Spleen (tissue), 11 donors: ENCODE measurements around the gene VPS50. TPM values are rescaled to one million over a fixed set of nuclear protein-coding genes. Genes with fewer than 3 reads are reported as not detected.

Experiments used
- DNase-seq: peaks from one replicate; pipeline ENCODE4 v3.0.0-alpha.2; 2020
- H3K27ac ChIP-seq, 8 donors: fragments of 200-600 bp; sonication (generic) in 7 of 8; 1 replicate in 4 of 8; 2 replicates in 4 of 8; pipeline versions ENCODE4 v1.5.0 to v1.8.0; 2016 to 2021; ENCODE audit warnings: inconsistent platforms in 4 of 8, mild to moderate bottlenecking in 4 of 8, moderate library complexity in 1 of 8
- H3K27me3 ChIP-seq, 7 donors: fragments of 200-600 bp; sonication (generic) in 6 of 7; replicated peaks in 1 of 7; 1 replicate in 4 of 7; 2 replicates in 3 of 7; pipeline versions ENCODE4 v1.5.0 to v1.8.0; 2016 to 2021; ENCODE audit warnings: inconsistent platforms in 3 of 7, mild to moderate bottlenecking in 1 of 7
- H3K36me3 ChIP-seq, 6 donors: fragments of 200-600 bp; sonication (generic) in 5 of 6; 1 replicate in 4 of 6; 2 replicates in 2 of 6; pipeline versions ENCODE4 v1.5.0 to v1.8.0; 2016 to 2021; ENCODE audit warnings: inconsistent platforms in 2 of 6
- H3K4me1 ChIP-seq, 6 donors: fragments of 200-600 bp; sonication (generic) in 5 of 6; 1 replicate in 3 of 6; 2 replicates in 3 of 6; pipeline versions ENCODE4 v1.5.0 to v1.8.0; 2016 to 2021; ENCODE audit warnings: inconsistent platforms in 3 of 6
- H3K4me3 ChIP-seq, 8 donors: fragments of 200-600 bp; sonication (generic) in 7 of 8; 1 replicate in 4 of 8; 2 replicates in 4 of 8; pipeline versions ENCODE4 v1.5.0 to v1.8.0; 2016 to 2021; ENCODE audit warnings: inconsistent platforms in 4 of 8, mild to moderate bottlenecking in 4 of 8, moderate library complexity in 2 of 8
- H3K9me3 ChIP-seq, 8 donors: fragments of 200-600 bp; sonication (generic) in 7 of 8; 1 replicate in 4 of 8; 2 replicates in 4 of 8; pipeline versions ENCODE4 v1.5.0 to v1.8.0; 2016 to 2021; ENCODE audit warnings: inconsistent platforms in 4 of 8
- POLR2A ChIP-seq, 3 donors: fragments of 450-650 bp; IDR thresholded peaks; one replicate each; pipeline ENCODE4 v1.5.1; 2017; ENCODE audit warnings: antibody characterized with exemption in 3 of 3, mild to moderate bottlenecking in 1 of 3
- POLR2AphosphoS5 ChIP-seq, 3 donors: sonication (generic); formaldehyde crosslinking; IDR thresholded peaks; one replicate each; pipeline ENCODE4 v1.5.1; 2017; ENCODE audit warnings: antibody characterized with exemption in 3 of 3
- WGBS, 5 donors: extraction: QIAGEN DNeasy Blood & Tissue Kit in 3 of 5; methylation state at CpG; one replicate each; pipeline versions ENCODE4 v1.1.5 to v1.1.7; 2013 to 2018; 5-methylcytosine and 5-hydroxymethylcytosine counted together
- intact Hi-C: fragments of 100-400 bp; cut with DNase I; formaldehyde crosslinking; loops from one replicate; pipeline ENCODE4 v1.15.0; 2023; ENCODE audit warnings: low total_unique reads
- polyA plus RNA-seq, 3 donors: library from polyadenylated mRNA; stranded (reverse); fragments of 200-250 nt; gene quantifications; one replicate each; pipeline ENCODE4 v1.2.1, GENCODE V29; 2013
- total RNA-seq, 7 donors: library from RNA; depleted of rRNA in 3 of 7; stranded (reverse); fragments of >200 nt in 3 of 7; fragmentation: NEBNext Ultra II Directional in 4 of 7; extraction: Animal tissue kit (Norgen Biotek cat#: 25700) in 4 of 7; gene quantifications; one replicate each; pipeline versions ENCODE4 v1.1.0 to v1.2.1, GENCODE V29; 2016 to 2021
- TF ChIP-seq, protein P1 (sequence below), 11 experiments: fragments of 200-600 bp in 7 of 11; fragments of 450-650 bp in 4 of 11; sonication (generic) in 4 of 11; IDR thresholded peaks in 8 of 11; conservative IDR thresholded peaks in 3 of 11; 1 replicate in 7 of 11; 2 replicates in 4 of 11; pipeline versions ENCODE4 v1.4.0 to v1.8.0; 2016 to 2021; ENCODE audit warnings: antibody characterized with exemption in 11 of 11, inconsistent platforms in 4 of 11, mild to moderate bottlenecking in 1 of 11
- donor health status: healthy with polysubstance abuse.
- donor health status: DM: no; HTN: no; CAD: no; lungs with moderate emphysema.
- donor health status: DM: no; HTN: no; CAD: no.
- donor health status: Bipolar disorder and iron deficiency.
- donor health status: healthy.
- donor health status: DM: no; HTN: no; CAD: no.
- donor health status: DM: yes; HTN: yes; CAD: no.

Gene VPS50
- total and polyA plus RNA-seq, 10 donors = 8.1 to 62.6 (median 34.2) TPM

GRCh38 chr7:93249491-93250148 lies 17.5 kb downstream of the VPS50 start:
- WGBS, 5 donors = 85 to 93% (median 91%) methylated on average over 5 of the region's 5 CpGs
- H3K4me3 ChIP-seq = no peak overlapping the region
- H3K36me3 ChIP-seq = peaks cover 0 to 18% (median 5%) of the 10 kb centered on the region in 6 donors
- intact Hi-C loops = loop anchor here (10.0 kb wide), 1 partner anchor 305 kb away; no protein-coding TSS in a partner anchor
- H3K4me1 ChIP-seq = peaks cover 0 to 13% (median 0%) of the 10 kb centered on the region in 6 donors
- H3K9me3 ChIP-seq = no peaks in the 10 kb centered on the region
- no peaks in the 10 kb centered on the region for H3K27me3 ChIP-seq
- DNase-seq = no peak
- H3K27ac ChIP-seq = no peak overlapping the region
- no peak for TF ChIP-seq POLR2AphosphoS5 (IDR thresholded peaks at IDR 0.05)
- TF ChIP-seq, protein P1, sequence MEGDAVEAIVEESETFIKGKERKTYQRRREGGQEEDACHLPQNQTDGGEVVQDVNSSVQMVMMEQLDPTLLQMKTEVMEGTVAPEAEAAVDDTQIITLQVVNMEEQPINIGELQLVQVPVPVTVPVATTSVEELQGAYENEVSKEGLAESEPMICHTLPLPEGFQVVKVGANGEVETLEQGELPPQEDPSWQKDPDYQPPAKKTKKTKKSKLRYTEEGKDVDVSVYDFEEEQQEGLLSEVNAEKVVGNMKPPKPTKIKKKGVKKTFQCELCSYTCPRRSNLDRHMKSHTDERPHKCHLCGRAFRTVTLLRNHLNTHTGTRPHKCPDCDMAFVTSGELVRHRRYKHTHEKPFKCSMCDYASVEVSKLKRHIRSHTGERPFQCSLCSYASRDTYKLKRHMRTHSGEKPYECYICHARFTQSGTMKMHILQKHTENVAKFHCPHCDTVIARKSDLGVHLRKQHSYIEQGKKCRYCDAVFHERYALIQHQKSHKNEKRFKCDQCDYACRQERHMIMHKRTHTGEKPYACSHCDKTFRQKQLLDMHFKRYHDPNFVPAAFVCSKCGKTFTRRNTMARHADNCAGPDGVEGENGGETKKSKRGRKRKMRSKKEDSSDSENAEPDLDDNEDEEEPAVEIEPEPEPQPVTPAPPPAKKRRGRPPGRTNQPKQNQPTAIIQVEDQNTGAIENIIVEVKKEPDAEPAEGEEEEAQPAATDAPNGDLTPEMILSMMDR (IDR thresholded peaks at IDR 0.05 in 8 of 11, conservative IDR thresholded peaks at IDR 0.05 in 3 of 11) = no peak

GRCh38 chr7:93258661-93259060 lies 26.5 kb downstream of the VPS50 start:
- Histone ChIP-seq H3K4me3 (no peak overlapping the region), H3K36me3 (peaks cover 0 to 97% (median 29%) of the 10 kb centered on the region in 6 donors), H3K27ac (no peak overlapping the region), H3K9me3 (no peaks in the 10 kb centered on the region), H3K4me1 (no peaks in the 10 kb centered on the region), H3K27me3 (no peaks in the 10 kb centered on the region)
- TF ChIP-seq POLR2A (IDR thresholded peaks at IDR 0.05) (no peak), POLR2AphosphoS5 (IDR thresholded peaks at IDR 0.05) (no peak)
- TF ChIP-seq, protein P1 (IDR thresholded peaks at IDR 0.05 in 8 of 11, conservative IDR thresholded peaks at IDR 0.05 in 3 of 11) = no peak
- no peak for DNase-seq
- intact Hi-C loops = no loop called here

- H3K4me1 ChIP-seq = no peaks in the 10 kb centered on the region
- peaks cover 0 to 94% (median 27%) of the 10 kb centered on the region in 6 donors for H3K36me3 ChIP-seq
Measured at GRCh38 chr7:93262535-93262934, 30.4 kb downstream of the VPS50 start.

GRCh38 chr7:93265220-93265619 lies 33.1 kb downstream of the VPS50 start:
- no peak for TF ChIP-seq POLR2A (IDR thresholded peaks at IDR 0.05)
- TF ChIP-seq, protein P1 (IDR thresholded peaks at IDR 0.05 in 8 of 11, conservative IDR thresholded peaks at IDR 0.05 in 3 of 11) = no peak
- TF ChIP-seq POLR2AphosphoS5 (IDR thresholded peaks at IDR 0.05) = no peak
- H3K4me1 ChIP-seq = no peaks in the 10 kb centered on the region
- 89 to 95% (median 93%) methylated on average over 4 of the region's 4 CpGs for whole genome bisulfite sequencing, 5 donors
- intact Hi-C loops = no loop called here
- H3K36me3 ChIP-seq = peaks cover 0 to 91% (median 15%) of the 10 kb centered on the region in 6 donors
- no peaks in the 10 kb centered on the region for H3K27me3 ChIP-seq
- no peak overlapping the region for H3K4me3 ChIP-seq
- no peak for DNase-seq
- H3K27ac ChIP-seq = no peak overlapping the region
- H3K9me3 ChIP-seq = no peaks in the 10 kb centered on the region

More at GRCh38 chr7:93262535-93262934, 30.4 kb downstream of the VPS50 start:
- 90 to 100% (median 97%) methylated on average over 1 of the region's 1 CpG for WGBS, 5 donors
- H3K4me3 ChIP-seq = no peak overlapping the region
- TF ChIP-seq POLR2AphosphoS5 (IDR thresholded peaks at IDR 0.05) (no peak), POLR2A (IDR thresholded peaks at IDR 0.05) (no peak)
- TF ChIP-seq, protein P1 (IDR thresholded peaks at IDR 0.05 in 8 of 11, conservative IDR thresholded peaks at IDR 0.05 in 3 of 11) = no peak
- intact Hi-C loops = no loop called here
- H3K27me3 ChIP-seq = no peaks in the 10 kb centered on the region
- H3K9me3 ChIP-seq = no peaks in the 10 kb centered on the region
- no peak overlapping the region for H3K27ac ChIP-seq
- DNase-seq = no peak
